Loucy (cell line): ENCODE measurements around the gene NDEL1.

Source experiments
- CTCF ChIP-seq: fragments of 200-600 bp; sonication (generic); conservative IDR thresholded peaks from 2 replicates; pipeline ENCODE4 v1.5.1; 2014; ENCODE audit warnings: mild to moderate bottlenecking, antibody characterized with exemption, low read length
- EZH2phosphoT487 ChIP-seq: fragments of 200-600 bp; IDR thresholded peaks from 2 replicates; pipeline ENCODE4 v1.6.1; 2018; ENCODE audit warnings: antibody characterized with exemption, mild to moderate bottlenecking, moderate library complexity, borderline replicate concordance

GRCh38 chr17:8420041-8420934 is 15.4 kb upstream of the NDEL1 start:
- TF ChIP-seq CTCF (no peak), EZH2phosphoT487 (no peak)
